Subcutaneous abdominal adipose tissue (tissue), 5 donors: ENCODE data around the gene TPTE2.

Source experiments
- H3K27ac ChIP-seq: one replicate; pipeline ENCODE4 v1.7.0; 2013; ENCODE audit warnings: low read depth, mild to moderate bottlenecking, inconsistent platforms, low read length, moderate library complexity
- H3K27me3 ChIP-seq, 5 donors: one replicate each; pipeline ENCODE4 v1.7.0; 2013; ENCODE audit warnings: low read length in 5 of 5, inconsistent platforms in 1 of 5; ENCODE audit not compliant: control insufficient read depth in 5 of 5, insufficient read depth in 4 of 5
- H3K36me3 ChIP-seq, 5 donors: one replicate each; pipeline ENCODE4 v1.7.0; 2013; ENCODE audit warnings: low read length in 5 of 5; ENCODE audit not compliant: control insufficient read depth in 5 of 5, insufficient read depth in 5 of 5
- H3K4me1 ChIP-seq, 5 donors: one replicate each; pipeline ENCODE4 v1.7.0; 2013; ENCODE audit warnings: low read length in 5 of 5, mild to moderate bottlenecking in 3 of 5, moderate library complexity in 1 of 5; ENCODE audit not compliant: control insufficient read depth in 5 of 5, insufficient read depth in 5 of 5
- H3K4me3 ChIP-seq, 5 donors: one replicate each; pipeline ENCODE4 v1.7.0; 2013; ENCODE audit warnings: low read length in 5 of 5, low read depth in 1 of 5
- H3K9ac ChIP-seq, 5 donors: one replicate each; pipeline ENCODE4 v1.7.0; 2013; ENCODE audit warnings: low read length in 5 of 5, mild to moderate bottlenecking in 4 of 5, moderate library complexity in 3 of 5
- H3K9me3 ChIP-seq, 5 donors: one replicate each; pipeline ENCODE4 v1.7.0; 2013; ENCODE audit warnings: low read length in 5 of 5; ENCODE audit not compliant: control insufficient read depth in 5 of 5
- donor health status: healthy.
- donor health status: healthy.
- donor health status: healthy.
- donor health status: healthy.
- donor health status: healthy.

Gene TPTE2

DNA sequence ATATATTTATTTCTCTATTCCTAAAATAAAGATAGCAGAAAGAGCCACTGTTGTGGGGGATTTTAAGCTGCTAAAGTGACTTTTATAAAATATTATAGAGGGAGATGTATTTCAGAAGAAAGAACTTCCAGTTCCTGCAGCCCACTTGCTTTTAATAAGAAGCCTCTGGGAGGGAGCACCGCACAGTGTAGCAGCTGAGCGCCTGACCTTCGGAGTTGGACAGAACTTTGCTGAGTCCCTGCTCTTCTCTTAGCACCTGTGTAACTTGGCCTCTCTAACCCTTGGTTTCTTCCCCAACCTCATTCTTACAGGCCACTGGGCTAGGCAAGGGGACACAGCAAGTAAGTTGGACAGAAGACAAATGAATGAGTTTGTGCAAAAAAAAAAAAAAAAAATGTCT lies 34.8 kb upstream of the TPTE2 start:
- H3K9ac ChIP-seq = no peak overlapping the region
- H3K36me3 ChIP-seq = no peaks in the 10 kb centered on the region
- H3K4me3 ChIP-seq = no peak overlapping the region
- H3K27ac ChIP-seq = no peak overlapping the region
- H3K4me1 ChIP-seq = no peaks in the 10 kb centered on the region
- H3K9me3 ChIP-seq = no peaks in the 10 kb centered on the region
- H3K27me3 ChIP-seq = peaks cover 0 to 8% (median 2%) of the 10 kb centered on the region in 5 donors

- H3K9me3 ChIP-seq = no peaks in the 10 kb centered on the region
Observed at GRCh38 chr13:19592657-19593180, 31.4 kb upstream of the TPTE2 start.

DNA sequence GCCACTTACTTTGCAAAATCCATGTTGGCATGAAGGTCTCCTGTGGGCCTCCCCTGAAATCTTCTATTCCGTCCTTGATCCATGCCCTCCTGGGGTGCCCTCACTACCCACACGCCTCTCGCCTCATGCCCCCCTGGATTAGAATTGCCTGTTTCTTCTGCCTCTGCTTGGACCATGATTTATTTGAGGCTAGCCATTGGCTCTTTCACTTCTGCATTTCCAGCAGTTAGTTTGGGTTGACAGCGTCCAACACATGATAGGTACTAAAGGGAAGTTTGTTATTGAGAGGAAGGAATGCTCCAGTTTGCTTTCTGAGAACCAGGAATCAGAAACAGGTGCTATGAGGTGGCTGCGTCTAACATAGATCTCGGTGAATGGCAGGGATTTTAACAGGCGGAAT lies 30.5 kb upstream of the TPTE2 start:
- peaks cover 0 to 5% (median 4%) of the 10 kb centered on the region in 5 donors for H3K4me1 ChIP-seq
- H3K27me3 ChIP-seq = peaks cover 0 to 2% (median 0%) of the 10 kb centered on the region in 5 donors
- no peaks in the 10 kb centered on the region for H3K36me3 ChIP-seq
- no peak overlapping the region for H3K9ac ChIP-seq
- no peaks in the 10 kb centered on the region for H3K9me3 ChIP-seq
- H3K4me3 ChIP-seq = no peak overlapping the region
- H3K27ac ChIP-seq = no peak overlapping the region

More at GRCh38 chr13:19592657-19593180, 31.4 kb upstream of the TPTE2 start:
- Histone ChIP-seq H3K4me1 (no peaks in the 10 kb centered on the region), H3K27me3 (peaks cover 0 to 4% (median 0%) of the 10 kb centered on the region in 5 donors), H3K27ac (no peak overlapping the region), H3K36me3 (no peaks in the 10 kb centered on the region), H3K4me3 (no peak overlapping the region), H3K9ac (no peak overlapping the region)

GRCh38 chr13:19590423-19590822 lies 29.1 kb upstream of the TPTE2 start:
- Histone ChIP-seq H3K4me1 (peaks cover 0 to 10% (median 7%) of the 10 kb centered on the region in 5 donors), H3K9me3 (no peaks in the 10 kb centered on the region), H3K36me3 (no peaks in the 10 kb centered on the region), H3K4me3 (no peak overlapping the region), H3K27ac (no peak overlapping the region), H3K9ac (no peak overlapping the region), H3K27me3 (no peaks in the 10 kb centered on the region)

DNA sequence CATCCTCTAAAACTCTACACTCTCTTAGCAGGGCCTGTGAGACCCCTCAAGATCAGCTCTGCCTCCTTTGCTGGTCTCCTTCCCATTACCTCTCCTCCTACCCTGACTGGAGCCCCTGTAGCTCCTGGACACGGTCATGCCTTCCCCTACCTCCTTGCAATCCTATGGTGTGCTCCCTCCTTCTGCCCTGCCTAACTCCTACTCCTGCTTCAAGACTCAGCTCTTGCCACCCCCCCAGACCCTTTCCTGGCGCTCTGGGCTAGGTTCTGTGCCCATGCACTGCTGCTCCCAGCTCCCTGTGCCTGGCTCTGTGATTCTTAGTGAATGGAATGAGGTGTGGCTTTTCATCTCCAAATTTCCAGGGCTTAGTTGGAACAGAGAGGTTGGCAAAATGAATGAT lies 28.0 kb upstream of the TPTE2 start:
- Histone ChIP-seq H3K9me3 (no peaks in the 10 kb centered on the region), H3K4me3 (no peak overlapping the region), H3K27ac (no peak overlapping the region), H3K36me3 (no peaks in the 10 kb centered on the region), H3K4me1 (peaks cover 0 to 10% (median 7%) of the 10 kb centered on the region in 5 donors), H3K27me3 (no peaks in the 10 kb centered on the region), H3K9ac (no peak overlapping the region)

- H3K9me3 ChIP-seq = no peaks in the 10 kb centered on the region
- no peak overlapping the region for H3K27ac ChIP-seq
- H3K4me1 ChIP-seq = peaks cover 0 to 10% (median 7%) of the 10 kb centered on the region in 5 donors
- no peaks in the 10 kb centered on the region for H3K27me3 ChIP-seq
- H3K4me3 ChIP-seq = peak overlapping the region in 1 of 5 donors; percentile 49
- no peak overlapping the region for H3K9ac ChIP-seq
- H3K36me3 ChIP-seq = no peaks in the 10 kb centered on the region
Observed at GRCh38 chr13:19587635-19588300, 26.4 kb upstream of the TPTE2 start.

- Histone ChIP-seq H3K27me3 (no peaks in the 10 kb centered on the region), H3K4me3 (peak overlapping the region; percentile 18 to 70 (median 49)), H3K27ac (no peak overlapping the region), H3K9me3 (no peaks in the 10 kb centered on the region), H3K9ac (no peak overlapping the region), H3K36me3 (no peaks in the 10 kb centered on the region), H3K4me1 (peaks cover 0 to 10% (median 7%) of the 10 kb centered on the region in 5 donors)
Observed at GRCh38 chr13:19586904-19587634, 25.7 kb upstream of the TPTE2 start.

DNA sequence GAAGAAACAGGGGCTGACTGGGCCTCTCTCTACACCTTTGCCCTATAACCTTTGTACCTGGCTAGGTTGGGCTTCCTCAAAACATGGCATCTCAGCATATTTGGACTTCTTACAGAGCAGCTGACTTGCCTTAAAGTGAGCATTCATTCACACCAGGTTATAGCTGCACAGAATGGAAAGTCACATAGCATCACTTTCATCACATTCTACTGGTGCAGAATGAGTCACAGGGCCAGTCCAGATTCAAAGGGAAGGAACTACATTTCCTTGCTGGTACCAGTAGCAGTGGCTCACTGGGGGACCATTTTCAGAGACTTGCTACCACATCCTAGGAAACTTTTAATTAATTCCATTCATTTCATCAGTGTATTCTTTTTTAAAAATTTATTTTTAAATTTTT lies 20.3 kb upstream of the TPTE2 start:
- no peak overlapping the region for H3K9ac ChIP-seq
- peaks cover 0 to 4% (median 3%) of the 10 kb centered on the region in 5 donors for H3K9me3 ChIP-seq
- no peaks in the 10 kb centered on the region for H3K27me3 ChIP-seq
- H3K4me1 ChIP-seq = peaks cover 0 to 2% (median 1%) of the 10 kb centered on the region in 5 donors
- no peak overlapping the region for H3K27ac ChIP-seq
- H3K4me3 ChIP-seq = no peak overlapping the region
- no peaks in the 10 kb centered on the region for H3K36me3 ChIP-seq

DNA sequence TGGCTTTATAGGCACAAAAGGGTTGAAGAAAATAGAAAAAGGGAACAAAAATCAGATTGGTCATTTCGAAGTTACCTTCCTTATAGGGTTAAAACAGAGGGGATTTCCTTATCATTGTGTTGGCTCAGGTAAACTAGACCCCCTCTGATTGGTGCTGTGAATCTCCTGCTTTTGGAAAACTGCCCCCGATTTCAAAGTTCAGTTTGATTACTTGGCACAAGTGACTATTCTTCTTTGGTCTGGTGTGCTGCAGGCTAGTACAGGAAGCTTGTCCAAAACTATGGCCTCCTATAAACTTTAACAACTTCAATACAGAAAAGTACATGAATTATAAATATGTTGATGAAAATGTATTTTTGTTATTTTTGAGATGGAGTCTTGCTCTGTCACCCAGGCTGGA lies 13.9 kb upstream of the TPTE2 start:
- Histone ChIP-seq H3K9me3 (no peaks in the 10 kb centered on the region), H3K4me3 (no peak overlapping the region), H3K36me3 (no peaks in the 10 kb centered on the region), H3K27ac (no peak overlapping the region), H3K9ac (no peak overlapping the region), H3K4me1 (no peaks in the 10 kb centered on the region), H3K27me3 (no peaks in the 10 kb centered on the region)

- Histone ChIP-seq H3K4me3 (no peak overlapping the region), H3K4me1 (no peaks in the 10 kb centered on the region), H3K27me3 (no peaks in the 10 kb centered on the region), H3K9ac (no peak overlapping the region), H3K9me3 (no peaks in the 10 kb centered on the region), H3K27ac (no peak overlapping the region), H3K36me3 (no peaks in the 10 kb centered on the region)
Observed at GRCh38 chr13:19573120-19573716, 11.9 kb upstream of the TPTE2 start.
